Thyroid gland (tissue), 4 donors: ENCODE data around the gene RCC2. TPM values are rescaled to one million over a fixed set of nuclear protein-coding genes. Genes with fewer than 3 reads are reported as not detected.

Source experiments
- DNase-seq, 2 donors: peaks; one replicate each; pipeline ENCODE4 v3.0.0-alpha.2; 2019
- H3K27ac ChIP-seq, 3 donors: fragments of 200-600 bp; sonication (generic); 1 replicate in 2 of 3; 2 replicates in 1 of 3; pipeline ENCODE4 v1.5.1; 2016 to 2019; ENCODE audit warnings: mild to moderate bottlenecking in 1 of 3, moderate library complexity in 1 of 3
- H3K27me3 ChIP-seq: fragments of 200-600 bp; sonication (generic); one replicate; pipeline ENCODE4 v1.5.1; 2019
- H3K36me3 ChIP-seq, 2 donors: fragments of 200-600 bp; sonication (generic); one replicate each; pipeline ENCODE4 v1.5.1; 2016 to 2019
- H3K4me1 ChIP-seq, 2 donors: fragments of 200-600 bp; sonication (generic); one replicate each; pipeline ENCODE4 v1.5.1; 2017 to 2019
- H3K4me3 ChIP-seq, 3 donors: fragments of 200-600 bp; sonication (generic); replicated peaks in 1 of 3; 1 replicate in 2 of 3; 2 replicates in 1 of 3; pipeline ENCODE4 v1.5.1; 2016; ENCODE audit warnings: mild to moderate bottlenecking in 1 of 3
- H3K9me3 ChIP-seq: fragments of 200-600 bp; sonication (generic); one replicate; pipeline ENCODE4 v1.5.1; 2017
- POLR2A ChIP-seq, 2 donors: fragments of 450-650 bp; IDR thresholded peaks; one replicate each; pipeline ENCODE4 v1.6.1; 2017; ENCODE audit warnings: antibody characterized with exemption in 2 of 2, mild to moderate bottlenecking in 2 of 2, moderate library complexity in 1 of 2
- WGBS, 2 donors: methylation state at CpG; one replicate each; pipeline ENCODE4 v1.1.5; 2017; 5-methylcytosine and 5-hydroxymethylcytosine counted together
- intact Hi-C: fragments of 100-400 bp; cut with DNase I; formaldehyde crosslinking; loops from one replicate; pipeline ENCODE4 v1.15.1; 2023
- total RNA-seq, 4 donors: library from RNA; depleted of rRNA; stranded (reverse); fragments of >200 nt; gene quantifications; one replicate each; pipeline ENCODE4 v1.2.3, GENCODE V29; 2016
- TF ChIP-seq, protein P1 (sequence below), 6 experiments: fragments of 200-600 bp in 3 of 6; fragments of 450-650 bp in 3 of 6; sonication (generic) in 3 of 6; IDR thresholded peaks; one replicate each; pipeline ENCODE4 v1.5.1; 2016 to 2019; ENCODE audit warnings: antibody characterized with exemption in 6 of 6, mild to moderate bottlenecking in 2 of 6, inconsistent platforms in 1 of 6, moderate library complexity in 1 of 6

Gene RCC2
- total RNA-seq, 4 donors from 2014 or later = 20.3 to 35.1 (median 27.7) TPM

DNA sequence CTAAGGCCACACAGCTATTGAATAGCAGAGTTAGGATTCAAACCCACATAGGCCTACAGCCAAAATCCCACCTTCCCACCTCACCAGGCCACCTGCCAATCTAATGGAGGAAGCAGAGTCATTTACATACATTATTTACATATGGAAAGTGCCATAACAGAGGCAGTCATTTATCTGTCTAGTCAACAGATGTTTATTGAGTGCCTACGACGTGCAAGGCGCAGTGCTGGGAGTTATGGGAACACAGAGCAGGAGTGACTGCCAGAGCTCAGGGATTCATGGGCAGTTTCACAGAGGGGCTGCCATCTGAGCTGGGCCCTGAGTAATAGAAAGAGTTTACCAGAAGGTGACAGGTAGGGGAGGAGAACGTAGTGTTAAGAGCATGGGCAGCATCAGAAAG, 77.8 kb downstream of the RCC2 start:
- TF ChIP-seq, protein P1, sequence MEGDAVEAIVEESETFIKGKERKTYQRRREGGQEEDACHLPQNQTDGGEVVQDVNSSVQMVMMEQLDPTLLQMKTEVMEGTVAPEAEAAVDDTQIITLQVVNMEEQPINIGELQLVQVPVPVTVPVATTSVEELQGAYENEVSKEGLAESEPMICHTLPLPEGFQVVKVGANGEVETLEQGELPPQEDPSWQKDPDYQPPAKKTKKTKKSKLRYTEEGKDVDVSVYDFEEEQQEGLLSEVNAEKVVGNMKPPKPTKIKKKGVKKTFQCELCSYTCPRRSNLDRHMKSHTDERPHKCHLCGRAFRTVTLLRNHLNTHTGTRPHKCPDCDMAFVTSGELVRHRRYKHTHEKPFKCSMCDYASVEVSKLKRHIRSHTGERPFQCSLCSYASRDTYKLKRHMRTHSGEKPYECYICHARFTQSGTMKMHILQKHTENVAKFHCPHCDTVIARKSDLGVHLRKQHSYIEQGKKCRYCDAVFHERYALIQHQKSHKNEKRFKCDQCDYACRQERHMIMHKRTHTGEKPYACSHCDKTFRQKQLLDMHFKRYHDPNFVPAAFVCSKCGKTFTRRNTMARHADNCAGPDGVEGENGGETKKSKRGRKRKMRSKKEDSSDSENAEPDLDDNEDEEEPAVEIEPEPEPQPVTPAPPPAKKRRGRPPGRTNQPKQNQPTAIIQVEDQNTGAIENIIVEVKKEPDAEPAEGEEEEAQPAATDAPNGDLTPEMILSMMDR (IDR thresholded peaks at IDR 0.05) = no peak
- TF ChIP-seq POLR2A (IDR thresholded peaks at IDR 0.05) = no peak
- WGBS, 2 donors = 90% methylated on average over 4 of the region's 4 CpGs
- no peaks in the 10 kb centered on the region for H3K4me1 ChIP-seq
- H3K4me3 ChIP-seq = no peak overlapping the region
- H3K27ac ChIP-seq = no peak overlapping the region
- DNase-seq = no peak
- H3K9me3 ChIP-seq = no peaks in the 10 kb centered on the region
- no peaks in the 10 kb centered on the region for H3K27me3 ChIP-seq
- intact Hi-C loops = no loop called here
- no peaks in the 10 kb centered on the region for H3K36me3 ChIP-seq

- TF ChIP-seq, protein P1 (IDR thresholded peaks at IDR 0.05) = no peak
- no peak for TF ChIP-seq POLR2A (IDR thresholded peaks at IDR 0.05)
- intact Hi-C loops = no loop called here
- DNase-seq = no peak
- no peaks in the 10 kb centered on the region for H3K27me3 ChIP-seq
- H3K36me3 ChIP-seq = no peaks in the 10 kb centered on the region
- H3K9me3 ChIP-seq = no peaks in the 10 kb centered on the region
- H3K27ac ChIP-seq = no peak overlapping the region
- WGBS, 2 donors = 82 to 87% methylated on average over 11 of the region's 11 CpGs
- no peak overlapping the region for H3K4me3 ChIP-seq
- H3K4me1 ChIP-seq = no peaks in the 10 kb centered on the region
Measured at GRCh38 chr1:17360272-17360956, 79.1 kb downstream of the RCC2 start.

GRCh38 chr1:17359808-17360207, 79.7 kb downstream of the RCC2 start:
- Histone ChIP-seq H3K4me1 (no peaks in the 10 kb centered on the region), H3K9me3 (no peaks in the 10 kb centered on the region), H3K27ac (no peak overlapping the region), H3K27me3 (no peaks in the 10 kb centered on the region), H3K36me3 (no peaks in the 10 kb centered on the region), H3K4me3 (no peak overlapping the region)
- TF ChIP-seq, protein P1 (IDR thresholded peaks at IDR 0.05) = no peak
- DNase-seq = no peak
- 80 to 83% methylated on average over 9 of the region's 9 CpGs for WGBS, 2 donors
- intact Hi-C loops = no loop called here

DNA sequence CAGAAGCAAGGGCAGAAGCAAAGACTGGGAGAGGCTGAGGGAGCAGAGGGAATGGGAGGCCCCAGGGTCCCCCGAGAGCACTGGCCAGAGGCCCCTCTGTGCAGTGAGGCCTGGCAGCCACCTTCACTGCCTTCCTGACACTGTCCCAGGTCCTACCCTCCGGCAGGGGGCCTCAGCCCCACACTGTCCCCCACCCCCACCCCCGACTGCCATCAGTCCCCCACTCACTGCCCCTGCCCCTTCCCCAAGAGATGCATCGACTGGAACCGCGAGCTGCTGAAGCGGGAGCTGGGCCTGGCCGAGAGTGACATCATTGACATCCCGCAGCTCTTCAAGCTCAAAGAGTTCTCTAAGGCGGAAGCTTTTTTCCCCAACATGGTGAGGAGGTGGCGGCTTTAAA, 80.4 kb downstream of the RCC2 start:
- 33% methylated on average over 10 of the region's 11 CpGs; no CpG with 5 or more reads in 1 of the 2 donors for WGBS, 2 donors
- Histone ChIP-seq H3K27ac (no peak overlapping the region), H3K27me3 (no peaks in the 10 kb centered on the region), H3K9me3 (no peaks in the 10 kb centered on the region), H3K4me3 (no peak overlapping the region), H3K4me1 (no peaks in the 10 kb centered on the region), H3K36me3 (no peaks in the 10 kb centered on the region)
- intact Hi-C loops = no loop called here
- DNase-seq = no peak
- TF ChIP-seq POLR2A (IDR thresholded peaks at IDR 0.05) = no peak
- TF ChIP-seq, protein P1 (IDR thresholded peaks at IDR 0.05) = no peak

- H3K27me3 ChIP-seq = no peaks in the 10 kb centered on the region
- WGBS, 2 donors = 67 to 81% methylated on average over 4 of the region's 4 CpGs
- no peak overlapping the region for H3K27ac ChIP-seq
- no peak for TF ChIP-seq POLR2A (IDR thresholded peaks at IDR 0.05)
- TF ChIP-seq, protein P1 (IDR thresholded peaks at IDR 0.05) = no peak
- no peaks in the 10 kb centered on the region for H3K9me3 ChIP-seq
- no peaks in the 10 kb centered on the region for H3K36me3 ChIP-seq
- H3K4me3 ChIP-seq = no peak overlapping the region
- no peak for DNase-seq
- H3K4me1 ChIP-seq = no peaks in the 10 kb centered on the region
- intact Hi-C loops = no loop called here
Measured at GRCh38 chr1:17358557-17358956, 80.9 kb downstream of the RCC2 start.

Other genes starting within 250 kb of the RCC2 start
- gene PADI1, start 234.5 kb downstream of the RCC2 start, total RNA-seq = not detected
- gene PADI3, start 190.6 kb downstream of the RCC2 start, total RNA-seq = not detected
- gene PADI4, start 131.5 kb downstream of the RCC2 start, total RNA-seq = under 1 TPM in 1 of 4 donors, not detected in 3; 0.45 TPM
- not detected for gene PADI6, start 67.5 kb downstream of the RCC2 start, total RNA-seq
- gene ARHGEF10L, start 100.0 kb upstream of the RCC2 start, total RNA-seq = 10 to 100 TPM; 32.2 to 64.5 (median 51.4) TPM